ENCODE data around the gene PSEN2.

GRCh38 chr1:226845624-226846023 is 24.8 kb upstream of the PSEN2 start:
- TF ChIP-seq CTCF (conservative IDR thresholded peaks at IDR 0.05 in 1 of 2, IDR thresholded peaks at IDR 0.05 in 1 of 2; ENCODE audit: extremely low read depth in 1 of 2, insufficient read depth in 1 of 2, low read depth in 1 of 2, low read length in 2 of 2): no peak
- TF ChIP-seq EZH2 (IDR thresholded peaks at IDR 0.05; ENCODE audit: borderline replicate concordance, low read length): no peak
